WTC11 (cell line): ENCODE results near the gene POMT1.

Source experiments
- CTCF ChIP-seq: fragments of 200-600 bp; IDR thresholded peaks from 2 replicates; pipeline ENCODE4 v1.8.0; 2022; ENCODE audit warnings: antibody characterized with exemption
- JUN ChIP-seq: sonication (generic); formaldehyde crosslinking; IDR thresholded peaks from 2 replicates; pipeline ENCODE4 v1.8.0; 2023; ENCODE audit warnings: mild to moderate bottlenecking, missing genetic modification reagents
- KAT7 ChIP-seq: sonication (generic); formaldehyde crosslinking; IDR thresholded peaks from 2 replicates; pipeline ENCODE4 v1.8.1; 2023; ENCODE audit warnings: missing genetic modification reagents, mild to moderate bottlenecking, borderline replicate concordance
- SP1 ChIP-seq: sonication (generic); formaldehyde crosslinking; conservative IDR thresholded peaks from 2 replicates; pipeline ENCODE4 v1.8.1; 2022; ENCODE audit warnings: missing genetic modification reagents
- USF2 ChIP-seq: sonication (generic); formaldehyde crosslinking; IDR thresholded peaks from 2 replicates; pipeline ENCODE4 v1.8.1; 2023; ENCODE audit warnings: mild to moderate bottlenecking, missing genetic modification reagents, moderate library complexity
- ZNF263 ChIP-seq: sonication (generic); formaldehyde crosslinking; IDR thresholded peaks from 2 replicates; pipeline ENCODE4 v1.8.1; 2022; ENCODE audit warnings: low read depth, mild to moderate bottlenecking, moderate library complexity, missing genetic modification reagents
- TF ChIP-seq, protein P1 (sequence below): sonication (generic); formaldehyde crosslinking; IDR thresholded peaks from 2 replicates; pipeline ENCODE4 v1.8.0; 2022; ENCODE audit warnings: missing genetic modification reagents
- TF ChIP-seq, protein P2 (sequence below): fragments of 250-450 bp; sonication (Bioruptor Pico); IDR thresholded peaks from 2 replicates; pipeline ENCODE4 v1.9.0; 2021; ENCODE audit warnings: mild to moderate bottlenecking

DNA sequence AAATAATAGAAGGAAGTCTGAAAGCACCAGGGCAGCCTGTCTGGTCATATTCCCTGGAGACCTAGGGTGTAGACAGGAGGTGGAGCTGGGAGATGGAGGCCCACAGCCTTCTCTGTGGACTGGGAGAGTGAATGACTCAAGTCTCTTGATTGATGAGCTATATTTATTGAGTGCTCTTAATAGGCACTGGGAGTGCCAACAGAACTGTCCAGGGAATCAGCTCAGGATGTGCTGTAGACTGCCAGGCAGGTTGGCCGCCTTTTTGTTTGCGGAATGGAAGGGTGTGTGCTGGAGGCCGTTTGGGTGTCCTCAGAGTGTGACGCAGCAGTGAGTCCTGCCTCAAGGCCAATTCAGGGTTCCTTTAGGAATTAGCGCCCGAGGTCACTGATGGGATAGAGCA lies 33.4 kb upstream of the POMT1 start:
- TF ChIP-seq CTCF (no peak), KAT7 (CRISPR knock-in tag) (no peak), JUN (CRISPR knock-in tag) (no peak), SP1 (CRISPR knock-in tag) (no peak), ZNF263 (CRISPR knock-in tag) (no peak), USF2 (CRISPR knock-in tag) (no peak)
- TF ChIP-seq, protein P1, sequence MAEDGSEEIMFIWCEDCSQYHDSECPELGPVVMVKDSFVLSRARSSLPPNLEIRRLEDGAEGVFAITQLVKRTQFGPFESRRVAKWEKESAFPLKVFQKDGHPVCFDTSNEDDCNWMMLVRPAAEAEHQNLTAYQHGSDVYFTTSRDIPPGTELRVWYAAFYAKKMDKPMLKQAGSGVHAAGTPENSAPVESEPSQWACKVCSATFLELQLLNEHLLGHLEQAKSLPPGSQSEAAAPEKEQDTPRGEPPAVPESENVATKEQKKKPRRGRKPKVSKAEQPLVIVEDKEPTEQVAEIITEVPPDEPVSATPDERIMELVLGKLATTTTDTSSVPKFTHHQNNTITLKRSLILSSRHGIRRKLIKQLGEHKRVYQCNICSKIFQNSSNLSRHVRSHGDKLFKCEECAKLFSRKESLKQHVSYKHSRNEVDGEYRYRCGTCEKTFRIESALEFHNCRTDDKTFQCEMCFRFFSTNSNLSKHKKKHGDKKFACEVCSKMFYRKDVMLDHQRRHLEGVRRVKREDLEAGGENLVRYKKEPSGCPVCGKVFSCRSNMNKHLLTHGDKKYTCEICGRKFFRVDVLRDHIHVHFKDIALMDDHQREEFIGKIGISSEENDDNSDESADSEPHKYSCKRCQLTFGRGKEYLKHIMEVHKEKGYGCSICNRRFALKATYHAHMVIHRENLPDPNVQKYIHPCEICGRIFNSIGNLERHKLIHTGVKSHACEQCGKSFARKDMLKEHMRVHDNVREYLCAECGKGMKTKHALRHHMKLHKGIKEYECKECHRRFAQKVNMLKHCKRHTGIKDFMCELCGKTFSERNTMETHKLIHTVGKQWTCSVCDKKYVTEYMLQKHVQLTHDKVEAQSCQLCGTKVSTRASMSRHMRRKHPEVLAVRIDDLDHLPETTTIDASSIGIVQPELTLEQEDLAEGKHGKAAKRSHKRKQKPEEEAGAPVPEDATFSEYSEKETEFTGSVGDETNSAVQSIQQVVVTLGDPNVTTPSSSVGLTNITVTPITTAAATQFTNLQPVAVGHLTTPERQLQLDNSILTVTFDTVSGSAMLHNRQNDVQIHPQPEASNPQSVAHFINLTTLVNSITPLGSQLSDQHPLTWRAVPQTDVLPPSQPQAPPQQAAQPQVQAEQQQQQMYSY (CRISPR knock-in tag): no peak
- TF ChIP-seq, protein P2, sequence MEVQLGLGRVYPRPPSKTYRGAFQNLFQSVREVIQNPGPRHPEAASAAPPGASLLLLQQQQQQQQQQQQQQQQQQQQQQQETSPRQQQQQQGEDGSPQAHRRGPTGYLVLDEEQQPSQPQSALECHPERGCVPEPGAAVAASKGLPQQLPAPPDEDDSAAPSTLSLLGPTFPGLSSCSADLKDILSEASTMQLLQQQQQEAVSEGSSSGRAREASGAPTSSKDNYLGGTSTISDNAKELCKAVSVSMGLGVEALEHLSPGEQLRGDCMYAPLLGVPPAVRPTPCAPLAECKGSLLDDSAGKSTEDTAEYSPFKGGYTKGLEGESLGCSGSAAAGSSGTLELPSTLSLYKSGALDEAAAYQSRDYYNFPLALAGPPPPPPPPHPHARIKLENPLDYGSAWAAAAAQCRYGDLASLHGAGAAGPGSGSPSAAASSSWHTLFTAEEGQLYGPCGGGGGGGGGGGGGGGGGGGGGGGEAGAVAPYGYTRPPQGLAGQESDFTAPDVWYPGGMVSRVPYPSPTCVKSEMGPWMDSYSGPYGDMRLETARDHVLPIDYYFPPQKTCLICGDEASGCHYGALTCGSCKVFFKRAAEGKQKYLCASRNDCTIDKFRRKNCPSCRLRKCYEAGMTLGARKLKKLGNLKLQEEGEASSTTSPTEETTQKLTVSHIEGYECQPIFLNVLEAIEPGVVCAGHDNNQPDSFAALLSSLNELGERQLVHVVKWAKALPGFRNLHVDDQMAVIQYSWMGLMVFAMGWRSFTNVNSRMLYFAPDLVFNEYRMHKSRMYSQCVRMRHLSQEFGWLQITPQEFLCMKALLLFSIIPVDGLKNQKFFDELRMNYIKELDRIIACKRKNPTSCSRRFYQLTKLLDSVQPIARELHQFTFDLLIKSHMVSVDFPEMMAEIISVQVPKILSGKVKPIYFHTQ (CRISPR knock-in tag): no peak
